OCI-LY7 (cell line): ENCODE measurements around the gene SLC2A6. TPM values are rescaled to one million over a fixed set of nuclear protein-coding genes. Genes with fewer than 3 reads are reported as not detected.

Experiments
- BruUV-seq: library from RNA; stranded (reverse); fragments of 400-500 nt; replicated peaks from 2 replicates; lab custom pipeline; 2021; lab: Mats Ljungman, UMichigan
- CTCF ChIA-PET: fragments of 300-600 bp; sonication (Branson Sonifier 250); formaldehyde crosslinking; loops from one replicate; lab custom pipeline; 2022; ENCODE audit warnings: antibody characterized with exemption; ENCODE audit not compliant: unreplicated experiment; lab: Charles Lee
- POLR2A ChIA-PET: fragments of 300-600 bp; sonication (Branson Sonifier 250); formaldehyde crosslinking; loops from one replicate; lab custom pipeline; 2022; ENCODE audit warnings: antibody characterized with exemption; lab: Charles Lee
- DNase-seq: peaks from one replicate; pipeline ENCODE4 v3.0.0-alpha.2; 2015; ENCODE audit warnings: low spot score
- H2AFZ ChIP-seq: fragments of 200-600 bp; sonication (generic), shearing (Covaris generic); 2 replicates; pipeline ENCODE4 v1.6.1; 2014; ENCODE audit warnings: mild to moderate bottlenecking, antibody characterized with exemption, low read length, moderate library complexity
- H3K27ac ChIP-seq: fragments of 200-600 bp; sonication (generic); 2 replicates; pipeline ENCODE4 v1.5.1; 2014; ENCODE audit warnings: mixed run types, low read depth, mild to moderate bottlenecking, moderate library complexity, low read length, inconsistent platforms; ENCODE audit not compliant: poor library complexity, severe bottlenecking
- H3K36me3 ChIP-seq: fragments of 200-600 bp; sonication (generic); 2 replicates; pipeline ENCODE4 v1.6.1; 2014; ENCODE audit warnings: mild to moderate bottlenecking, antibody characterized with exemption, low read length, moderate library complexity, mixed read lengths; ENCODE audit not compliant: insufficient read depth
- H3K4me1 ChIP-seq: fragments of 200-600 bp; sonication (generic); 2 replicates; pipeline ENCODE4 v1.5.1; 2014; ENCODE audit warnings: mild to moderate bottlenecking, low read length; ENCODE audit not compliant: insufficient read depth, poor library complexity, severe bottlenecking
- H3K4me2 ChIP-seq: fragments of 200-600 bp; sonication (generic); 2 replicates; pipeline ENCODE4 v1.6.1; 2014; ENCODE audit warnings: mild to moderate bottlenecking, low read length
- H3K4me3 ChIP-seq: fragments of 200-600 bp; sonication (generic); 2 replicates; pipeline ENCODE4 v1.5.1; 2014; ENCODE audit warnings: mild to moderate bottlenecking, low read depth, low read length; ENCODE audit not compliant: poor library complexity, severe bottlenecking
- H3K79me2 ChIP-seq: fragments of 200-600 bp; sonication (generic); 2 replicates; pipeline ENCODE4 v1.6.1; 2016; ENCODE audit warnings: low read depth, mild to moderate bottlenecking, low read length, moderate library complexity, mixed read lengths; ENCODE audit not compliant: insufficient read depth
- H3K9me2 ChIP-seq: fragments of 200-600 bp; sonication (generic); 2 replicates; pipeline ENCODE4 v1.6.1; 2016; ENCODE audit warnings: mild to moderate bottlenecking, low read length, mixed read lengths; ENCODE audit not compliant: insufficient read depth
- H3K9me3 ChIP-seq: fragments of 200-600 bp; sonication (generic); 2 replicates; pipeline ENCODE4 v1.6.1; 2014; ENCODE audit warnings: mild to moderate bottlenecking, mixed run types, low read length, mixed read lengths
- H4K20me1 ChIP-seq: fragments of 200-600 bp; sonication (generic); 2 replicates; pipeline ENCODE4 v1.6.1; 2014; ENCODE audit warnings: mild to moderate bottlenecking, antibody characterized with exemption, low read length, moderate library complexity, mixed read lengths; ENCODE audit not compliant: insufficient read depth
- CTCF ChIP-seq: fragments of 200-600 bp; sonication (generic); conservative IDR thresholded peaks from 2 replicates; pipeline ENCODE4 v1.5.1; 2014; ENCODE audit warnings: mild to moderate bottlenecking, antibody characterized with exemption, low read length, moderate library complexity, mixed read lengths
- EZH2phosphoT487 ChIP-seq: fragments of 200-600 bp; sonication (generic); IDR thresholded peaks from 2 replicates; pipeline ENCODE4 v1.6.1; 2018; ENCODE audit warnings: low read depth, borderline replicate concordance, mild to moderate bottlenecking, mixed run types, antibody characterized with exemption, low read length, moderate library complexity, mixed read lengths
- intact Hi-C: fragments of 100-400 bp; cut with micrococcal nuclease; formaldehyde crosslinking; loops from one replicate; pipeline ENCODE4 v1.10.0; 2022; ENCODE audit not compliant: unreplicated experiment
- total RNA-seq, 2 experiments: library from RNA; depleted of rRNA in 1 of 2; stranded (reverse); fragments of >200 nt in 1 of 2; shearing (Covaris generic) in 1 of 2; gene quantifications; 2 replicates each; pipeline ENCODE4 v1.2.3, GENCODE V29; 2014 to 2022

Gene SLC2A6
- total RNA-seq, 2 experiments from 2014 or later: 51.0 to 52.9 TPM

DNA sequence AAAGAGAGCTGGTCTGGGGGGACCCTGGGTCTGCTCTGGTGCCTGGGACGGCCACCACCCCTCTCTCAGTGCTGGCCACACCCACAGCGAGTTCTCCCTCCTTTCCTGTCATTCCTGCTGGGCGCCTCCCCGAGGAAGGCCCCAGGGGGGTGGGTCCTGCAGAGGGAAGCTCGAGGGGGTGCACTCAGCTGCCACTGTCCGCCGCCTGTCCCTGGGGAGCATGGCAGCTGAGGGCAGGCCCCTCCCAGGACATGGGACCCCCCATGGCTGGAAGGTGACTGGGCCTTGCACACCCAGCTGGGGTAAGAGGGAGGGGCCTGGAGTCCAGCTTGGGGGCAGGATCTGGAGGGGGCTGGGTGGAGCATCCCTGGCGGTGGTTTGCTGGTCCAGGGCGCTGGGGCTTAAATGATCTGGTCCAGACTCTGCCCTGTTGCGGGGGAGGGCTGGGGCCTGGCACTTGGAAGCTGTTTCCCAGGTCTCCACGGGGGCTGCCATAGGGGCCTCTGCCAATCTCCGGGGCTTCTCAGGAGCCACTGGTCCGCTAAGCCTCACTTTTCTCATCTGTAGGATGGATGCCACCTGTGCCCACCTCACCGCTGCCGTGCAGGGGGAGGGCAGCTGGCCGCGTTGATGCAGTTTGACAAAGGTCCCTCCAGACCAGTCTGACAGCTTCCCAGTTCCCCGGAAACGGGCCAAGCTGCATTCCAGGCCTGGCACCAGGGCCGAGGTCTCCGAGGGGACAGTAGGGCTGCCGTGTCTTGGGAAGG, 6.0 kb upstream of the SLC2A6 start:
- Histone ChIP-seq H3K4me1 (peaks cover 18% of the 10 kb centered on the region), H2AFZ (no peak overlapping the region), H3K27ac (no peak overlapping the region), H4K20me1 (no peaks in the 10 kb centered on the region), H3K79me2 (no peaks in the 10 kb centered on the region), H3K9me2 (no peaks in the 10 kb centered on the region), H3K9me3 (no peaks in the 10 kb centered on the region), H3K4me2 (no peak overlapping the region), H3K4me3 (no peak overlapping the region), H3K36me3 (no peaks in the 10 kb centered on the region)
- POLR2A ChIA-PET: interaction anchor here (0.6 to 0.7 kb wide), 2 partner anchors 540 to 1760 kb away, joined by 3 read pairs; no protein-coding TSS in a partner anchor
- TF ChIP-seq EZH2phosphoT487 (no peak), CTCF (no peak)
- no TSS peak for BruUV-seq
- no peak for DNase-seq
- intact Hi-C loops: no loop called here
- CTCF ChIA-PET: no interaction called here

GRCh38 chr9:133483611-133484010, 4.7 kb upstream of the SLC2A6 start:
- TF ChIP-seq CTCF (no peak), EZH2phosphoT487 (no peak)
- no peak overlapping the region for H3K4me3 ChIP-seq
- intact Hi-C loops: no loop called here
- BruUV-seq: no TSS peak
- no peaks in the 10 kb centered on the region for H3K36me3 ChIP-seq
- ChIA-PET POLR2A (no interaction called here), CTCF (no interaction called here)
- no peak for DNase-seq
- H2AFZ ChIP-seq: no peak overlapping the region
- no peaks in the 10 kb centered on the region for H3K9me3 ChIP-seq
- H3K9me2 ChIP-seq: no peaks in the 10 kb centered on the region
- H3K27ac ChIP-seq: no peak overlapping the region
- no peak overlapping the region for H3K4me2 ChIP-seq
- no peaks in the 10 kb centered on the region for H4K20me1 ChIP-seq
- H3K79me2 ChIP-seq: peaks cover 2% of the 10 kb centered on the region; the same call in 1 of the 2 replicates
- H3K4me1 ChIP-seq: peaks cover 24% of the 10 kb centered on the region
